Epithelial cell of prostate (primary cell): ENCODE results near the gene CGB8.
A peak's percentile ranks its signal among the peaks of the same experiment; 100 is the strongest.
"Not testable (repeated sequence)": the region's sequence is repeated elsewhere in the genome, so short reads cannot be mapped to it uniquely, and the experiment has no call there.

ENCODE experiments used
- DNase-seq: peaks from one replicate; pipeline ENCODE4 v3.0.0-alpha.2; 2011; ENCODE audit warnings: low read depth, low spot score
- H3K27ac ChIP-seq: fragments of 450-650 bp; 2 replicates; pipeline ENCODE4 v1.5.1; 2017; ENCODE audit warnings: mild to moderate bottlenecking

The CGB8 gene

DNA sequence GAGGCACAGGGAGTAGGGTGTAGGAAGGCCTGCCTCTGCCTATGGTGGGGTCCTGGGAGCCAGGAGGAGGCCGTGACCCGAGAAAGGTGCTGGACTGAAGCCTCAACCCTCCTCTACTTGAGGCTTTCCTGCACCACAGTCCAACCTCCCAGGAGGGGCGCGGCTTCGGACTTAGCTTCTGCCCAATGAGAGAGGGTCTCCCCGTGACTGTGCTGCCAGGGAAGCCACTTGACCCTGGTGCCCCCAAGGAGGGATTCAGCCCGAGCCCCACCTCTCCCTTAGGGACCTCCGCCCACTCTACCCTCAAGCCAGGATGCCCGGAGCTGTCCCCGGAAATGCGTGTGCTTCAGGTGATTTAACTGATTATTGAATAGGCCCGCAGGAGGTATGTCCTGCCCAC, at the start of gene CGB8:
Gene CGB8, minus strand, starts transcription at position 101 of the 400 bp plus-strand sequence. CDS start 372 bp downstream, outside the sequence.
- not testable (repeated sequence) for DNase-seq, H3K27ac ChIP-seq

DNA sequence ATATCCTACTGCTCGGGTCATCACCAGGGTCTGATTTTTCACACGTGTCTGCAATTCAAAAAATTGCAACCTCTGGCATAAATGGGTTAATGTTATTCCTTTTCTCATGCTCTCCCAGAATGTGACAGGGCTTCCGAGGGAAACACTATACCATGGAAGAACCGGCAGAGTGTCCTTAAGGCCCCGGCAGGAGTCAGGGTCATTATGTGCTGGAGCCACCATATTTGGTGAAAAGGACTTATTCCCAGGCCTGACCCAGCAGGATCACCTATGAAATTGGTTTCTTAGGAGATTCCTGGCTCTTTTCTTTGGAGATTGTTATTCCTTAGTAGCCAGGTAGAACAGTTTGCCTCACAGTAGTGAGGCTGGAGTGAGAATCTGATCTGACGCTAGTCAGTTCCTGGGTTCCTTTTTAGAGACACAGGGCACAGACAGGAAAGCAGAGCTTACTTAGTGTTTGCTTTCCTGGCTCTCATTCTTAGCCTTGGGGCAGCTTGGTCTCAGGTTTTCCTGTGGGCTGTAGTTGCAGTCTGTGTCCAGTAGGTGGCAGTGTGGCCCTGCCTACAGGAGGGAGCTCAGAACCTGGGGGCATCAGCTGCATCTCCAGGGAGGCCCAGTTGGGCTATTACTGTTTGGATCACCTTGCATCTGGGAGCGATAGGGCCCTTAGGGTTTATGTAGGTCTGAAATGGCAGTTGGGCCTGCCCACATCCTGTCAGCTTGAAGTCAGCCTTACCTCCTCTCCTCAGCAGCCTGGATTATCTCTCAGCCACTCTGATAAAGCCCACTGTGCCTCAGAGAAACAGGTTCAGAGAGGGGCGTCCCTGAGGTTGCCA, 48.8 kb upstream of the CGB8 start:
- DNase-seq, result no peak
- H3K27ac ChIP-seq, result peak overlapping the region; percentile 58

DNA sequence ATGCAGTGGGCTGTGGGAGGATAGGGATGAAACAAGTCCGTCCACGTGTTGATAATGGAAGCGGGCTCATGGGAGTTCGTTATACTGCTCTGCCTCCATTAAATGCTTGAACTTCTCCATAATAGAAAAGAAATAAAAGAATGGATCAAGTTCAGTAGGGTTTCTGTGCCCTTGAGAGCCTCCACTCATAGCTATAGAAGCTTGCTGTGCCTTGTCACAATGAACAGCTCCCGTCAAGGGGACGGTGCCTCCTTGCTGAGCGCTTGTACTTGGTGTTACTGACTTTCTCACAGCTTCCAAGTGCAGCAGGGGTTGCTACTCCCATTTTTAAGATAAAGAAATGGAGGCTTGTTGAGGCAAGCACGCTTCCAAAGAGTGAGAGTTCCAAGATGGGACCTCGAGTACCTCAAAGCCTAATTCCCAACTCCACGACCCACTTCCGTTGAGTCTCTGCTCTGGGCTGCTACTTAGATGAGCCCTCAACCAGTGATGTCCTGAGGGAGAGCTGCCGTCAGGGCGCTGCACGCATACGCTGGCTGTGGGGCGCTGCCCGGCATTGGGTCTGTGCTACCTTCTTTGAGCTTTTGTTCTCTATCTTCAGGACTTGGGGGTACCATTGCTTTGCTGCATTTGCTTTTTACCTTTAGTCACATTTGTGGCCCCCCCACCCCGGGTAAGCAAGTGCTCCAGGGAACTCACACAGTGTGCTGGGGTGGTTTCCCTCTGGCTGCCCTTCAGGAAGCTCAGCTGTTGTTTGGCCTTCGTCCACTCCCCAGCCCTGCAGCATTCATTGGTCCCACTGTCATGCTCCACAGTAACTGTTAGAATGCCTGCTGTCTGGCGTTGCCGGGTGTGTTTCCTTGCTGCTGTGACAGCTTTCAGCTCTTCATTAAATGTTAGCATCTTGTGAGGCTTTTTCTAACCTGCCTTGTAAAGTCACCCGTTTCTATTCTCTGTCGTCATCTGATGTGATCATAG, 45.9 kb upstream of the CGB8 start:
- DNase-seq, result no peak
- H3K27ac ChIP-seq, result no peak overlapping the region

DNA sequence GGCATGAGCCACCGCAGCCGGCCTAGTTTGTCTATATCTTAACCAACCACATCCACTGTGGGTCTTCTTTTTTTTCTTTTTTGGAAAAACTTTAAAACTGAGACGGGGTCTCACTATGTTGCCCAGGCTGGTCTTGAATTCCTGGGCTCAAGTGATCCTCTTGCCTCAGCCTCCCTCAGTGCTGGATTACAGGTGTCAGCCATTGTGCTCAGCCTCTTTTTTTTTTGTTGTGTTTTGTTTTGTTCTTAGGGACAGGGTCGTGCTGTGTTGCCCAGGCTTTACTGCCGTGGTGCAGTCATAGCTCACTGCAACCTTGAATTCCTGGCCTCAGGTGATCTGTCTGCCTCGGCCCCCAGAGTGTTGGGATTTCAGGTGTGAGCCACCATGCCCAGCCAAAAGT, 43.8 kb upstream of the CGB8 start:
- no peak for DNase-seq
- no peak overlapping the region for H3K27ac ChIP-seq

DNA sequence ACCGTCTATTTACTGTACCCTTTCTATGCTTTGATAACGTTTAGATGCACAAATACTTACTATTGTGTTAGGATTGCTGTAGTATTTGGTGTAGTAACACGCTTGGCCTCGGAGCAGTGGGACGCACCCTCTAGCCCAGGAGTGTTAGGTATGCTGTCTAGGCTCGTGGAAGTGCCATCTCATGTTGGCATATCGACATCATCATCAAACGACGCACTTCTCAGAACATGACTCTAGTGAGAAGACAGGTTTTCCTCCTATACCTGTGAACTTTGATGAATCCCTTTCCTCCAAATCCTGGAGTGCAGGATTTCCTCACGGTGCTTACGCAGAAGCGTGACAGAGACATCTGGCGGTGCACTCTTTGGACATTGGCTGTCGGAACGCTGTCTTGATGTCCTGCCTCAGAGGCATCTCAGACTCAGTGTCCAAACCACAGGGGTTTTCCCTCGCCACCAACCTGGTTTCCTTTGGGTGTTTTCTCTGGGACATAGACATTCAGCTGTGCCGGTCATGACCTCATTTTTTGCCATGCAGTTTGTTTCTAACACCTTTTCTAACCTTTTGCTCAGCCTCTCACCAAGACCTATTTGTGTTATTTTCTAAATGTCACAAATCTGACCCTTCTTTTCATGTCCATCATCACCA, 42.6 kb upstream of the CGB8 start:
- DNase-seq, result no peak

DNA sequence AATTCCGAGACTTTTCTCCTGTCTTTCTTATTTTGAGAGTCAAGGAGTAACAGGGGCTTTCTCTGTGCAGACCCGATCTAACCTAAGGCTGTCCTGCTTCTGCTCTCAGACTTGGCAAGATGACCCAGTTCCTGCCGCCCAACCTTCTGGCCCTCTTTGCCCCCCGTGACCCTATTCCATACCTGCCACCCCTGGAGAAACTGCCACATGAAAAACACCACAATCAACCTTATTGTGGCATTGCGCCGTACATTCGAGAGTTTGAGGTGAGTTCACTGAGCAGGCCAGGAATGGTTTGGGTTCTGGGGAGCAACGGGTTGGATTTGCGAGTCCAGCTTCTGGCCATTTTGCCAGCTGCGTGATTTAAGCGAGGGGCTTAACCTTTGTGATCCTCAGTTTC, 37.4 kb upstream of the CGB8 start:
- H3K27ac ChIP-seq, result no peak overlapping the region
- no peak for DNase-seq

More for the DNA sequence above, 42.6 kb upstream of the CGB8 start:
- no peak overlapping the region for H3K27ac ChIP-seq

DNA sequence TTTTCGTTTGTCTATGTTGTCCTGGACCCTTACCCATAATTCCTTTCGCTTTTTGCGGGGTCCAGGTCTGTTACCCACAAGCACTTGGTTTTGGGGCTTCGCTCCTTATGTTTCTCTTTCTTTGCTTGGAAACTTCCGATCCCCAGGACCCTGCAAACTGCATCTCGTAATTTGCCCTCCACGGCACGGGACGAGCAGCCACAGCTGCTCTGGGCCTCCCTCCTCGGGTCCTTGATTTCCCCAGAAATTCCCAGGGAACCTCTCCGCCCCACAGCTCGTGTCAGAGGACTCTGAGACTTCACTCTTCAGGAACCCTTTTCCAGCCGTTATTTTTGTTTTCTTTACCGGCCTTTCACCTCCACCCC, 36.9 kb upstream of the CGB8 start:
- peak overlapping the region; percentile 69 for H3K27ac ChIP-seq
- no peak for DNase-seq

DNA sequence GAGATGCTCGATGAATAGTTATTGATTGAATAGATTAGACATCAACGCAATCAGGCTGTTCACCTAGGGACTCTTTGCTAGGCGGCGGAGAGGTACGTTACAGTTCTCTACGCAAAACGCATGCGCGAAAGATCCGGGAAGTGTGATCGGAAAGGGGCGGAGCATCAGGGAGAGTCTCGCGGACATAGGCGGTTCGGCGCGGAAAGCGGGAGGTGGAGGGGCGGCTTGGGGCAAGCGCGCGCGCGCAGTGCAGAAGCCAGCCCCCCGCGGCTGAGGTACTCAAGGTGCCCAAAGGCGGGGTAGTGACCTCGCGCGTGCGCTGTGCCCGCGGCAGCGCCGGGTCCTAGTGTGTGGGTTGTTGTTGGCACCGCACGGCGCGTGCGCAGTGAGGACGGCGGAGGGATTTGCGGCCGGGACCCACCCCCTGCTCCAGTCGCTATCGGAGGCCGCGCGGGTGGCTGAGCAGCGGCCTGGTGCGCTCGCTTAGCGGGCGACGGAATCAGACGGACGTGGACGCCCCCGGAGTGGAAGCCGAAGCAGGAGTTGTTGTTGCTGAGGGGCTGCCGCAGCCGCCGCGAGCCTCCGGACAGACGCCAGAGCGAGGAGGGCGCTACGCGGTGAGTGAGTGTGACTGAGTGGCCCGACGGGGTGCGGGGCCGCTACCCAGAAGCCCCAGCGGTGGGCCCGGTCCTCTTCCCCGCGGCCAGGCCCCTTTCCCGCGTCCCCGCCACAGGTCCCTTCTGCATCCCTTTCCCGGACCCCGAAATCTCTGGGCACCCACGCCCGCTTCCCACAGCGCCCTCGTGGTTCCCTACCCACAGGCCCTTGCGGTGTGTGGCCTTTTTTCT, 36.3 kb upstream of the CGB8 start, which contains the start of gene SNRNP70:
Gene SNRNP70, plus strand, starts transcription at position 432 of the 848 bp plus-strand sequence. CDS start 964 bp downstream, outside the sequence.
- H3K27ac ChIP-seq, result peak within 1 kb of the TSS; percentile 69

DNA sequence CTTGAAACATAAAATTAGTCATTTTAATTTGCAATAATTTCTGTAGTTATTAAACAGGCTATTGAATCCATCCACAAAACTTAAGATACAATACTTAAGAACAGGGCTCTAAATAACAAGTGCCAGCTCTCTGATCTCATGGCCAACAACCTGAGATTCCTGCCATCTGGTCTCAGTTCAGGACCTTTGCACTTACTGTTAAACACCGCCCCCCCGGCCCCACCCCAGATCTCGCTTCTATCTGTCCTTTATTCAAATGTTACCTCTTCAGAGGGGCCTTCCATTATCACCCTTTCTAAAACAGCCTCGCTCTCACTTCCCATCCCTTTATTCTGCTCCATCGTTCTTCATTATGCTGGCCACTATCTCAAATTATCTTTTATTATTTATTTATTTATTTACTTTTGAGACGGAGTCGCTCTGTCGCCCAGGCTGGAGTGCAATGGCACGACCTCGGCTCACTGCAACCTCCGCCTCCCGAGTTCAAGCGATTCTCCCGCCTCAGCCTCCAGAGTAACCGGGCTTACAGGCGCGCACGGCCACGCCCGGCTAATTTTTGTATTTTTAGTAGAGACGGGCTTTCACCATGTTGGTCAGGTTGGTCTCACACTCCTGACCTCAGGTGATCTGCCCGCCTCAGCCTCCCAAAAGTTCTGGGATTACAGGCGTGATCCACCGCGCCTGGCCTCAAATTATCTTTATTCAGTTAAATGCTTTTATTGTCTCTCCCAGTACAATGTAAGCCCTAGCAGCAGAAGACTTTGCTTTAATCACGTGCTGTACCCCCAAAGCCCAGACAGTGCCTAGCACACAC, 35.5 kb upstream of the CGB8 start:
- H3K27ac ChIP-seq, result peak overlapping the region; percentile 69
- no peak for DNase-seq

More for the DNA sequence above, 36.3 kb upstream of the CGB8 start, which contains the start of gene SNRNP70:
- peak; percentile 96 for DNase-seq

DNA sequence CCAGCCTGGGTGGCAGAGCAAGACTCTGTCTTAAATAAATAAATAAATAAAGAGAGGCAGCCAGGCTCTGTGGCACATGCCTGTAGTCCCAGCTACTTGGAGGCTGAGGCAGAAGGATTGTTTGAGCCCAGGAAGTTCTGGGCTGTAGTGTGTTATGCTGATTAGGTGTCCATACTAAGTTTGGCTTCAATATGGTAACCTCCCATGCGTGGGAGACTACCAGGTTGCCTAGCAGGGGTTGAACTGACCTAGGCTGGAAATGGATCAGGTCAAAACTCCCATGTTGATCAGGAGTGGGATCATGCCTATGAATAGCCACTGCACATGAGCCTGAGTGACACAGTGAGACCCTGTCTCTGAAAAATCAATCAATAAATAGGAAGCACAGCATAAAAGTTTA, 32.4 kb upstream of the CGB8 start:
- no peak for DNase-seq
- H3K27ac ChIP-seq, result no peak overlapping the region

DNA sequence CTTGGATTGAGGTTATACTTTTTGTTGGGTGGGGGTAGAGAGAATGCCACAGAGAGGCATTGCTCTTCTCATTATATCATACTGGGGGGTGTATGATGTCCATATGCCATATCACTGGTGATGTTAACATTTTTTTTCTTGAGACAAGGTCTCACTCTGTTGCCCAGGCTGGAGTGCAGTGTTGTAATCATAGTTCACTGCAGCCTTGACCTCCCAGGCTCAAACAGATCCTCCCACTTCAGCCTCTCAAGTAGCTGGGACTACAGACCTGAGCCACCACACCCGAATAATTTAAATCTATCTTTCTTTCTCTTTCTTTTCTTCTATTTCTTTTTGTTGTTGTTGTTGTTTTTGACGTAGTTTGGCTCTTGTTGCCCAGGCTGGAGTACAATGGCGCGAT, 31.5 kb upstream of the CGB8 start:
- DNase-seq, result no peak
- H3K27ac ChIP-seq, result no peak overlapping the region

DNA sequence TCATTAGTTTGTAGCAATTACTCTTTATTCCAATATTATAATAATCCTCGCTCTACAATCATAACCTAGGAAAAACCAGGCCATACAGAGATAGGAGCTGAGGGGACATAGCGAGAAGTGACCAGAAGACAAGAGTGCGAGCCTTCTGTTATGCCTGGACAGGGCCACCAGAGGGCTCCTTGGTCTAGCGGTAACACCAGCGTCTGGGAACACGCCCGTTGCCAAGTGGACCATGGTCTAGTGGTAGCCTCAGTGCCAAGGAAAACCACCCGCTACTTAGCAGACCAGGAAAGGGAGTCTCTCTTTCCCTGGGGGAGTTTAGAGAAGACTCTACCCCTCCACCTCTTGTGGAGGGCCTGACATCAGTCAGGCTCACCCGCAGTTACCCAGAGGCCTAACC, 26.0 kb upstream of the CGB8 start:
- not testable (repeated sequence) for DNase-seq

DNA sequence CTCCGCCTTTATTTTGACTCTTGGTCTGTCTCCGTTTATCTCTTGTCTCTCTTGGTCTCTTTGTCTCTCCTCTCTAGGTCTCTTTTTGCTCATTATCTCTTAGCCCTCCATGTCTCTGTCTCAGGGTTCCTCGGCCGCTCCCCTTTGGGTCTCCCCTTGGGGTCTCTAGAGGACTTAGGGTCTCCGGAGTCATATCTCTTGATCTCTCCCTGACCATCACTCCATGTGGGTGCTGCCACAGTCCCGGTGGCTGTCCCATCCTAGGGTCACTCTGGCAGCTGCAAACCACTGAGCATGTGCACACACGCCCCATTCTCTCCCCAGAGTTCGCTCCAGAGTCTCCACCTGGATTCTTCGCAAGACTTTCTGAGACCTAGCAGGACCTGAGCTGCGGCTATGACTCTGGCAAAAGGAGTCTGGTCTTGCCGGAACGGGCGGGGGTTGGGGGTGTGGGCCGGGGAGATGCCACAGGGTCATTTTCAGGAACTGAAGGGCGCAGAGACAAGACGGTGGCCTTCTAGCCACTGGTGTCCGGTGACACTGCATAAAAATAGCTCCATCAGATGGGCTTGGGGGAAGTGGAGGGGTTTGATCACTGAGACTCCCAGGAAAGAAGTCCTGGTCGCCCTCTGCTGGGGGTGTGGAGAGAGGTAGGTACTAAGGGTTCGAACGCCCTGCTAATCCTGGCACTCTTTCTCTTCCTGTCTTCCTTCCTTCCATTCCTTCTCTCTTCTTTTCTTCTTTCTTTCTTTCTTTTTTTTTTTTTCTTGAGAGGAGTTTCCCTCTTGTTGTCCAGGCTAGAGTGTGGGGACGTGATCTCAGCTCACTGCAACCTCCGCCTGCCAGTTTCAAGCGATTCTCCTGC, 24.8 kb upstream of the CGB8 start:
- H3K27ac ChIP-seq, result no peak overlapping the region
- DNase-seq, result no peak

More for the DNA sequence above, 26.0 kb upstream of the CGB8 start:
- not testable (repeated sequence) for H3K27ac ChIP-seq

DNA sequence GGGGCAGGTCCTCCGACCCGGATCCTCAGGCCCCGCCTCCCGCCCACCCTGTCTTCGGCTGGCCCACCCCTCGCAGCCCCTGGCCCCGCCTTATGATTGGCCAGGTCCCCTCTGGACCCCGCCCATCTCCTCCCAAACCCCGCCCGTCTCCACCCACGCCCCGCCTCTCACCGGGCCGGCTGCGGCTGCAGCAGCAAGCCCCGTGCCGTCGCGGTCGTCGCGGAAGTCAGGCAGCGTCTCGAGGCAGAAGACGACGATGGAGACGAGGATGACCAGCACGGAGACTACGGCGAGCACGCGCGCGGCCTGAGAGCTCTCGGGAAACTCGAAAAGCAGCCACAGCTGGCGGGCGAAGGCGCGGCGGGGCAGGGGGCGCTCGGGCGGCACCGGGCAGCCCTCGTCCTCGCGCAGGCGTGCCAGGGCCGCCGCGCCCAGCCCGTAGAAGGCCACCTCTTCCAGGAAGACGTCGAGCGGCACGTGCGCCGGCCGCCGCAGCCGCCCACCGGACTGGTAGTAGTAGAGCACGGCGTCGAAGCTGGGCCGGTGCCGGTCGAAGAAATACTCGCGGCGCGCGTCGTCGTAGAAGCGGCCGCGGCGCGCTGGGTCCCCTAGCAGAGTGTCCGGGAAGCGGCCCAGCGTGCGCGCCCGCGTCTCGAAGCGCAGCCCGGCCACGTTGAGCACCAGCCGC, 23.1 kb upstream of the CGB8 start:
- no peak for DNase-seq
- H3K27ac ChIP-seq, result no peak overlapping the region

DNA sequence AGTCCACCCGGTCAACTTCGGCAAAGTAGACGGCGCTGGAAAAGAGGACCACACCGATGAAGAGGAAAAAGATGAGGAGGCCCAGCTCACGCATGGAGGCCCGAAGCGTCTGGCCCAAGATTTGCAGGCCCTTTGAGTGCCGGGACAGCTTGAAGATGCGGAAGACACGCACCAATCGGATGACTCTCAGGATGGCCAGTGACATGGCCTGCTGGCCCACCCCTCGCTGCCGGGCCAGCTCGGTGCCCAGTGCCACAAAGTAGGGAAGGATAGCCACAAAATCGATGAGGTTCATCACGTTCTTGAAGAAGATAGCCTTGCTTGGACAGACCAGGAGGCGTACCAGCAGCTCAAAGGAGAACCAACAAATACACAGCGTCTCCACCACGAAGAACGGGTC, 21.5 kb upstream of the CGB8 start:
- H3K27ac ChIP-seq, result no peak overlapping the region
- no peak for DNase-seq

DNA sequence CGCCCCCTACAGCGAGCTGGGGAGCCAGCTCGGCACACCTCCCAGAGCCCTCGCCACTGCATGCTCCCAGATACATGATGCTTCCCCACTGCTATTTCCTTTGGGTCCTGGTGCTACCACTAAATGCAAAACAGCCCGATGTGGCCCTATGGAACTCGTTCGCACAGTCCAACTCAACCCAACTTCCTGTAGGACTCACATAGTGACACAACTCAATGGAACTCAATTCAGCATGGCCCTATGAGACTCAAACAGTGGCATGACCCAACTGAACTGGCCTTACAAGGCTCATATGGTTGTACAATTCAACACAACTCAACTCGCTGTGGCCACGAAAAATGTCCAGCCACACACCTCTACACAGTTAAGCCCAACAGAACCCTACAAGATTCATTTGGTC, 20.1 kb upstream of the CGB8 start:
- DNase-seq, result no peak
- H3K27ac ChIP-seq, result no peak overlapping the region

DNA sequence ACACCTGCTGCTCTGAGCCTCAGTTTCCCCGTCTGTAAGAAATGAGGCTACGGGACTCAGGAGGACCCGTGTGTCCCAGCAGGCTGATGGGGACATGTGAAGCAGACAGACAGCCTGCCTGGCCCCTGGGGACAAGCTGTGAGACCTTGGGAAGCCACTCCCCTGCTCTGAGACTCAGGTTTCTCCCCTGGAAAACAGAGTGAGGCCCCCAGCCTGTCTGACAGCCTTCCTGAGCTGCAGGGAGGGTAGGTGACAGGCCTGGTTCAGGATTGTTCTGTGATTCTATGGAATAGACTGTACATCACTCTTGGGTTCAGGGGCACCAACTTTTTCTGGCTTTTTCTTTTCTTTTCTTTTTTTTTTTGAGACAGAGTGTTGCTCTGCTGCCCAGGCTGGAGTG, 18.6 kb upstream of the CGB8 start:
- no peak for DNase-seq
- no peak overlapping the region for H3K27ac ChIP-seq
